GM21576 (cell line): ENCODE measurements around the gene TCIRG1.

Experiments
- ATAC-seq: cut with Tn5 transposase; IDR thresholded peaks from one replicate; pipeline ENCODE4 v1.9.1; 2021; ENCODE audit warnings: mild to moderate bottlenecking, moderate library complexity; ENCODE audit not compliant: unreplicated experiment

TCIRG1 gene

GRCh38 chr11:68016904-68017817 is 21.7 kb upstream of the TCIRG1 start:
- no peak for ATAC-seq

GRCh38 chr11:68017980-68018729 is 20.7 kb upstream of the TCIRG1 start:
- ATAC-seq, result no peak

GRCh38 chr11:68018730-68019190 is 20.1 kb upstream of the TCIRG1 start:
- no peak for ATAC-seq

GRCh38 chr11:68019486-68019885 is 19.3 kb upstream of the TCIRG1 start:
- no peak for ATAC-seq

GRCh38 chr11:68020575-68020974 is 18.2 kb upstream of the TCIRG1 start:
- no peak for ATAC-seq

- ATAC-seq, result no peak
These were observed 17.5 kb upstream of the TCIRG1 start for GRCh38 chr11:68021167-68021787.

- ATAC-seq, result no peak
These were observed 16.3 kb upstream of the TCIRG1 start for GRCh38 chr11:68022531-68022930.

- no peak for ATAC-seq
These were observed 14.3 kb upstream of the TCIRG1 start for GRCh38 chr11:68024508-68024907.

GRCh38 chr11:68025047-68025446 is 13.8 kb upstream of the TCIRG1 start:
- no peak for ATAC-seq

GRCh38 chr11:68026391-68027105 is 12.3 kb upstream of the TCIRG1 start:
- no peak for ATAC-seq

GRCh38 chr11:68027667-68028066 is 11.2 kb upstream of the TCIRG1 start:
- ATAC-seq, result no peak

- no peak for ATAC-seq
These were observed 9.9 kb upstream of the TCIRG1 start for GRCh38 chr11:68028802-68029545.

- peak; percentile 92 for ATAC-seq
These were observed 8.3 kb upstream of the TCIRG1 start, which contains the start of gene NDUFS8 for GRCh38 chr11:68030318-68031143. Gene NDUFS8 (plus strand): TSS chr11:68030681. CDS start chr11:68032152, 1,471 bp downstream.

GRCh38 chr11:68031144-68031464 is 7.7 kb upstream of the TCIRG1 start:
- no peak for ATAC-seq

GRCh38 chr11:68032003-68032402 is 6.8 kb upstream of the TCIRG1 start:
- no peak for ATAC-seq

GRCh38 chr11:68032997-68033707 is 5.7 kb upstream of the TCIRG1 start:
- ATAC-seq, result no peak

GRCh38 chr11:68033708-68034045 is 5.1 kb upstream of the TCIRG1 start:
- no peak for ATAC-seq

- ATAC-seq, result no peak
These were observed 3.5 kb upstream of the TCIRG1 start for GRCh38 chr11:68035266-68035876.
